HCT116 (cell line): Measurements from ENCODE around the gene ANKRD13B. TPM values are rescaled to one million over a fixed set of nuclear protein-coding genes. Genes with fewer than 3 reads are reported as not detected.

Experiments used
- ATAC-seq: fragments of 200-7000 bp; cut with Tn5 transposase; 2 replicates; pipeline ENCODE4 v1.9.1; 2020; ENCODE audit warnings: mild to moderate bottlenecking, moderate library complexity
- BruUV-seq: library from RNA; stranded (reverse); fragments of 400-500 nt; replicated peaks from 2 replicates; lab custom pipeline; 2021; lab: Mats Ljungman, UMichigan
- CTCF ChIA-PET: fragments of 300-600 bp; sonication (Branson Sonifier 250); formaldehyde crosslinking; loops from one replicate; lab custom pipeline; 2021; ENCODE audit warnings: antibody characterized with exemption; lab: Charles Lee
- POLR2A ChIA-PET: fragments of 300-600, 350-600 bp; sonication (Branson Sonifier 250); formaldehyde crosslinking; loops from one replicate; lab custom pipeline; 2021; ENCODE audit warnings: antibody characterized with exemption; lab: Charles Lee
- RAD21 ChIA-PET, 2 experiments: fragments of 300-600 bp; sonication (Branson Sonifier 250); formaldehyde crosslinking; loops; one replicate each; lab custom pipeline; 2023; ENCODE audit warnings: low total read pairs in 2 of 2; ENCODE audit not compliant: uncharacterized antibody in 2 of 2, unreplicated experiment in 2 of 2, low non-redundant PET in 1 of 2; lab: Charles Lee
- DNase-seq: peaks from one replicate; pipeline ENCODE4 v3.0.0-alpha.2; 2010; ENCODE audit warnings: low read depth, low spot score
- H2AFZ ChIP-seq: fragments of 200-600 bp; shearing (Covaris generic), sonication (generic); 2 replicates; pipeline ENCODE4 v1.6.1; 2017; ENCODE audit warnings: low read depth, mixed run types, mixed read lengths, antibody characterized with exemption, low read length; ENCODE audit not compliant: poor library complexity, severe bottlenecking
- H3K27ac ChIP-seq: 2 replicates; pipeline ENCODE4 v1.5.1; 2012; ENCODE audit warnings: low read depth, low read length
- H3K27me3 ChIP-seq: fragments of 200-600 bp; sonication (generic); 2 replicates; pipeline ENCODE4 v1.6.1; 2016; ENCODE audit warnings: mixed run types, low read length, mixed read lengths; ENCODE audit not compliant: insufficient read depth
- H3K36me3 ChIP-seq, 2 experiments: fragments of 200-500 bp in 1 of 2; fragments of 200-600 bp in 1 of 2; sonication (Bioruptor generic) in 1 of 2; sonication (generic) in 1 of 2; 2 replicates each; pipeline versions ENCODE4 v1.5.1 to v1.6.1; 2014 to 2016; ENCODE audit warnings: low read length in 2 of 2, inconsistent platforms in 1 of 2, mixed read lengths in 1 of 2, mixed run types in 1 of 2; ENCODE audit not compliant: insufficient read depth in 2 of 2, control insufficient read depth in 1 of 2
- H3K4me1 ChIP-seq, 2 experiments: fragments of 200-600 bp in 1 of 2; sonication (generic) in 1 of 2; 2 replicates each; pipeline versions ENCODE4 v1.5.1 to v1.6.1; 2012 to 2017; ENCODE audit warnings: low read length in 2 of 2, inconsistent platforms in 1 of 2, mild to moderate bottlenecking in 1 of 2, mixed read lengths in 1 of 2, mixed run types in 1 of 2, moderate library complexity in 1 of 2; ENCODE audit not compliant: insufficient read depth in 2 of 2, control insufficient read depth in 1 of 2
- H3K4me2 ChIP-seq: fragments of 200-600 bp; sonication (generic); 2 replicates; pipeline ENCODE4 v1.6.1; 2017; ENCODE audit warnings: mixed run types, low read length, mixed read lengths
- H3K4me3 ChIP-seq, 2 experiments: fragments of 200-600 bp in 1 of 2; sonication (generic) in 1 of 2; replicated peaks in 1 of 2; 2 replicates each; pipeline ENCODE4 v1.5.1; 2011 to 2016; ENCODE audit warnings: low read length in 2 of 2, control low read depth in 1 of 2, low read depth in 1 of 2, mild to moderate bottlenecking in 1 of 2, mixed read lengths in 1 of 2, mixed run types in 1 of 2
- H3K79me2 ChIP-seq: fragments of 200-600 bp; sonication (generic); 2 replicates; pipeline ENCODE4 v1.6.1; 2017; ENCODE audit warnings: mild to moderate bottlenecking, mixed run types, low read length, moderate library complexity, mixed read lengths; ENCODE audit not compliant: insufficient read depth
- H3K9ac ChIP-seq: fragments of 200-600 bp; sonication (generic); 2 replicates; pipeline ENCODE4 v1.6.1; 2016; ENCODE audit warnings: low read length, mixed read lengths
- H3K9me2 ChIP-seq: fragments of 200-600 bp; sonication (generic), shearing (Covaris generic); 2 replicates; pipeline ENCODE4 v1.6.1; 2017; ENCODE audit warnings: mixed run types, mild to moderate bottlenecking, moderate library complexity; ENCODE audit not compliant: insufficient read depth
- H3K9me3 ChIP-seq, 2 experiments: fragments of 200-500 bp in 1 of 2; fragments of 200-600 bp in 1 of 2; sonication (Bioruptor generic) in 1 of 2; sonication (generic) in 1 of 2; 2 replicates each; pipeline ENCODE4 v1.6.1; 2014 to 2017; ENCODE audit warnings: low read length in 2 of 2, mixed read lengths in 2 of 2, inconsistent platforms in 1 of 2, low read depth in 1 of 2, mild to moderate bottlenecking in 1 of 2, mixed run types in 1 of 2, moderate library complexity in 1 of 2; ENCODE audit not compliant: control insufficient read depth in 1 of 2, insufficient read depth in 1 of 2
- H4K20me1 ChIP-seq: fragments of 200-600 bp; sonication (generic), shearing (Covaris generic); 2 replicates; pipeline ENCODE4 v1.6.1; 2017; ENCODE audit warnings: mixed run types, mild to moderate bottlenecking, moderate library complexity; ENCODE audit not compliant: insufficient read depth
- EGR1 ChIP-seq: IDR thresholded peaks from 2 replicates; pipeline ENCODE4 v1.6.1; 2012; ENCODE audit warnings: low read depth
- ELF1 ChIP-seq: IDR thresholded peaks from 2 replicates; pipeline ENCODE4 v1.6.1; 2012; ENCODE audit warnings: low read depth, borderline replicate concordance
- MAX ChIP-seq: IDR thresholded peaks from 2 replicates; pipeline ENCODE4 v1.6.1; 2012
- SP1 ChIP-seq: IDR thresholded peaks from 2 replicates; pipeline ENCODE4 v1.6.1; 2012; ENCODE audit warnings: low read depth
- SRF ChIP-seq: IDR thresholded peaks from 2 replicates; pipeline ENCODE4 v1.6.1; 2012; ENCODE audit warnings: low read depth
- YY1 ChIP-seq: IDR thresholded peaks from 2 replicates; pipeline ENCODE4 v1.6.1; 2011; ENCODE audit warnings: low read length, low read depth, moderate library complexity, mild to moderate bottlenecking; ENCODE audit not compliant: insufficient replicate concordance; ENCODE audit errors: extremely low read depth
- ZFX ChIP-seq: fragments of 450-650 bp; IDR thresholded peaks from 2 replicates; pipeline ENCODE4 v1.6.1; 2017
- intact Hi-C: fragments of 100-400 bp; cut with micrococcal nuclease; formaldehyde crosslinking; loops from 2 replicates; pipeline ENCODE4 v1.10.0; 2022
- total RNA-seq: library from RNA; stranded (reverse); gene quantifications from one replicate; pipeline ENCODE4 v1.2.1, GENCODE V29; 2021; ENCODE audit not compliant: unreplicated experiment
- TF ChIP-seq, protein P1 (sequence below): IDR thresholded peaks from 2 replicates; pipeline ENCODE4 v1.6.1; 2012; ENCODE audit warnings: low read depth
- TF ChIP-seq, protein P2 (sequence below), 3 experiments: fragments of 200-600 bp in 1 of 3; sonication (generic) in 1 of 3; IDR thresholded peaks in 2 of 3; conservative IDR thresholded peaks in 1 of 3; 2 replicates each; pipeline ENCODE4 v1.5.1; 2012 to 2017; ENCODE audit warnings: low read depth in 2 of 3, low read length in 2 of 3, antibody characterized with exemption in 1 of 3, borderline replicate concordance in 1 of 3, control low read depth in 1 of 3, mild to moderate bottlenecking in 1 of 3, mixed read lengths in 1 of 3, mixed run types in 1 of 3, moderate library complexity in 1 of 3; ENCODE audit not compliant: insufficient read depth in 1 of 3
- TF ChIP-seq, protein P3 (sequence below): IDR thresholded peaks from 2 replicates; pipeline ENCODE4 v1.6.1; 2012

Gene ANKRD13B
- total RNA-seq, 1 experiment from 2014 or later = 27.4 TPM

GRCh38 chr17:29573558-29573869, 19.4 kb upstream of the ANKRD13B start:
- ChIA-PET CTCF (interaction anchor here (1.6 kb wide), 1 partner anchor 203 kb away, joined by 5 read pairs; no protein-coding TSS in a partner anchor), RAD21 (no interaction called here)

More at GRCh38 chr17:29573558-29573869, 19.4 kb upstream of the ANKRD13B start:
- H2AFZ ChIP-seq = no peak overlapping the region
- H3K9me3 ChIP-seq = no peaks in the 10 kb centered on the region
- H3K36me3 ChIP-seq = peaks cover 3 to 6% of the 10 kb centered on the region in 2 experiments; a peak in 2 of 4 replicates
- POLR2A ChIA-PET = no interaction called here
- H3K4me2 ChIP-seq = no peak overlapping the region
- ATAC-seq (no peak), DNase-seq (no peak)
- no peaks in the 10 kb centered on the region for H3K27me3 ChIP-seq
- no peak overlapping the region for H3K9ac ChIP-seq
- no peak overlapping the region for H3K27ac ChIP-seq
- intact Hi-C loops = no loop called here
- H3K79me2 ChIP-seq = no peaks in the 10 kb centered on the region
- H3K9me2 ChIP-seq = no peaks in the 10 kb centered on the region
- TF ChIP-seq MAX = no peak
- TF ChIP-seq ELF1 = no peak
- TF ChIP-seq, protein P1, sequence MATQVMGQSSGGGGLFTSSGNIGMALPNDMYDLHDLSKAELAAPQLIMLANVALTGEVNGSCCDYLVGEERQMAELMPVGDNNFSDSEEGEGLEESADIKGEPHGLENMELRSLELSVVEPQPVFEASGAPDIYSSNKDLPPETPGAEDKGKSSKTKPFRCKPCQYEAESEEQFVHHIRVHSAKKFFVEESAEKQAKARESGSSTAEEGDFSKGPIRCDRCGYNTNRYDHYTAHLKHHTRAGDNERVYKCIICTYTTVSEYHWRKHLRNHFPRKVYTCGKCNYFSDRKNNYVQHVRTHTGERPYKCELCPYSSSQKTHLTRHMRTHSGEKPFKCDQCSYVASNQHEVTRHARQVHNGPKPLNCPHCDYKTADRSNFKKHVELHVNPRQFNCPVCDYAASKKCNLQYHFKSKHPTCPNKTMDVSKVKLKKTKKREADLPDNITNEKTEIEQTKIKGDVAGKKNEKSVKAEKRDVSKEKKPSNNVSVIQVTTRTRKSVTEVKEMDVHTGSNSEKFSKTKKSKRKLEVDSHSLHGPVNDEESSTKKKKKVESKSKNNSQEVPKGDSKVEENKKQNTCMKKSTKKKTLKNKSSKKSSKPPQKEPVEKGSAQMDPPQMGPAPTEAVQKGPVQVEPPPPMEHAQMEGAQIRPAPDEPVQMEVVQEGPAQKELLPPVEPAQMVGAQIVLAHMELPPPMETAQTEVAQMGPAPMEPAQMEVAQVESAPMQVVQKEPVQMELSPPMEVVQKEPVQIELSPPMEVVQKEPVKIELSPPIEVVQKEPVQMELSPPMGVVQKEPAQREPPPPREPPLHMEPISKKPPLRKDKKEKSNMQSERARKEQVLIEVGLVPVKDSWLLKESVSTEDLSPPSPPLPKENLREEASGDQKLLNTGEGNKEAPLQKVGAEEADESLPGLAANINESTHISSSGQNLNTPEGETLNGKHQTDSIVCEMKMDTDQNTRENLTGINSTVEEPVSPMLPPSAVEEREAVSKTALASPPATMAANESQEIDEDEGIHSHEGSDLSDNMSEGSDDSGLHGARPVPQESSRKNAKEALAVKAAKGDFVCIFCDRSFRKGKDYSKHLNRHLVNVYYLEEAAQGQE = no peak
- TF ChIP-seq, protein P2, sequence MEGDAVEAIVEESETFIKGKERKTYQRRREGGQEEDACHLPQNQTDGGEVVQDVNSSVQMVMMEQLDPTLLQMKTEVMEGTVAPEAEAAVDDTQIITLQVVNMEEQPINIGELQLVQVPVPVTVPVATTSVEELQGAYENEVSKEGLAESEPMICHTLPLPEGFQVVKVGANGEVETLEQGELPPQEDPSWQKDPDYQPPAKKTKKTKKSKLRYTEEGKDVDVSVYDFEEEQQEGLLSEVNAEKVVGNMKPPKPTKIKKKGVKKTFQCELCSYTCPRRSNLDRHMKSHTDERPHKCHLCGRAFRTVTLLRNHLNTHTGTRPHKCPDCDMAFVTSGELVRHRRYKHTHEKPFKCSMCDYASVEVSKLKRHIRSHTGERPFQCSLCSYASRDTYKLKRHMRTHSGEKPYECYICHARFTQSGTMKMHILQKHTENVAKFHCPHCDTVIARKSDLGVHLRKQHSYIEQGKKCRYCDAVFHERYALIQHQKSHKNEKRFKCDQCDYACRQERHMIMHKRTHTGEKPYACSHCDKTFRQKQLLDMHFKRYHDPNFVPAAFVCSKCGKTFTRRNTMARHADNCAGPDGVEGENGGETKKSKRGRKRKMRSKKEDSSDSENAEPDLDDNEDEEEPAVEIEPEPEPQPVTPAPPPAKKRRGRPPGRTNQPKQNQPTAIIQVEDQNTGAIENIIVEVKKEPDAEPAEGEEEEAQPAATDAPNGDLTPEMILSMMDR (IDR thresholded peaks at IDR 0.05 in 2 of 3, conservative IDR thresholded peaks at IDR 0.05 in 1 of 3; ENCODE audit: borderline replicate concordance in 1 of 3, insufficient read depth in 1 of 3, low read depth in 2 of 3, low read length in 2 of 3) = no peak
- no peak for TF ChIP-seq SRF
- TF ChIP-seq, protein P3, sequence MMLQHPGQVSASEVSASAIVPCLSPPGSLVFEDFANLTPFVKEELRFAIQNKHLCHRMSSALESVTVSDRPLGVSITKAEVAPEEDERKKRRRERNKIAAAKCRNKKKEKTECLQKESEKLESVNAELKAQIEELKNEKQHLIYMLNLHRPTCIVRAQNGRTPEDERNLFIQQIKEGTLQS = no peak
- no peak for TF ChIP-seq EGR1
- TF ChIP-seq ZFX = no peak
- TF ChIP-seq SP1 = no peak
- no peak for TF ChIP-seq YY1
- TSS peak; percentile 48 for BruUV-seq
- peaks cover 3 to 6% of the 10 kb centered on the region in 2 experiments; a peak in 2 of 4 replicates for H3K4me1 ChIP-seq
- no peak overlapping the region for H3K4me3 ChIP-seq
- H4K20me1 ChIP-seq = no peaks in the 10 kb centered on the region
